ENCODE measurements around the gene STOX2.

STOX2 gene, protein sequence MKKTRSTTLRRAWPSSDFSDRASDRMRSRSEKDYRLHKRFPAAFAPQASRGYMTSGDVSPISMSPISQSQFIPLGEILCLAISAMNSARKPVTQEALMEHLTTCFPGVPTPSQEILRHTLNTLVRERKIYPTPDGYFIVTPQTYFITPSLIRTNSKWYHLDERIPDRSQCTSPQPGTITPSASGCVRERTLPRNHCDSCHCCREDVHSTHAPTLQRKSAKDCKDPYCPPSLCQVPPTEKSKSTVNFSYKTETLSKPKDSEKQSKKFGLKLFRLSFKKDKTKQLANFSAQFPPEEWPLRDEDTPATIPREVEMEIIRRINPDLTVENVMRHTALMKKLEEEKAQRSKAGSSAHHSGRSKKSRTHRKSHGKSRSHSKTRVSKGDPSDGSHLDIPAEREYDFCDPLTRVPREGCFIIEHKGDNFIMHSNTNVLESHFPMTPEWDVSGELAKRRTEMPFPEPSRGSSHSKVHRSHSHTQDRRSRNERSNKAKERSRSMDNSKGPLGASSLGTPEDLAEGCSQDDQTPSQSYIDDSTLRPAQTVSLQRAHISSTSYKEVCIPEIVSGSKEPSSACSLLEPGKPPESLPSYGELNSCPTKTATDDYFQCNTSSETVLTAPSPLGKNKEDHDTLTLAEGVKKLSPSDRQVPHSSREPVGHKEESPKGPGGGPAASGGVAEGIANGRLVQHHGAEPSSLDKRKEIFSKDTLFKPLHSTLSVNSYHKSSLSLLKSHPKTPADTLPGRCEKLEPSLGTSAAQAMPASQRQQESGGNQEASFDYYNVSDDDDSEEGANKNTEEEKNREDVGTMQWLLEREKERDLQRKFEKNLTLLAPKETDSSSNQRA (N-terminal part only)

DNA sequence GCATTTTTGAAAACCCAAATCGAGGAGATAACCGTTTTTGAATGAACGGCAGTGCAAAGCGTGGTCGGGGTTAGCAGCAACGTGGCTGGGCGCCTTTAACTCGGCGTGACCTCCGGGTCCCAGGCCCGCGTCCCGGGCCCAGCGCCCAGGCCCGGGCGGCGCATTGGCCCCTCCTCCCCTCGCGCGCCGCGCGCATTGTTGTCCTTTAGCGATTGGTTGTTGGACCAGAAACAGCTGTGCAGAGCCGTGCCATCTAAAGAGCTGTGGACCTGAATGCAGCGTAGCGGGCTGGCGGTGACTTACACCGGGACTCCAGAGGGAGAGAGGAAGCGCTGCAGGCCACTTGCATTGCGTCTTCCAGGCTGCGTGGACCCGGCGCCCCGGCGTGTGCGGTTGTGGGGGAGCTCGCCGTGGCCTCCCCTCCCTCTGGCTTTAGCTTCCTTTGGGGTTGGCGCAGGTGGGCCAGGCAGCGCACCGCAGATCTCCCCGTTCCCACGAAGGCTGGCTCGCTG lies at the start of gene STOX2:
Gene STOX2 (plus strand): TSS at position 227 of the 512 bp plus-strand sequence. CDS start 1,484 bp downstream, outside the sequence.
- DNase-seq = no peak

DNA sequence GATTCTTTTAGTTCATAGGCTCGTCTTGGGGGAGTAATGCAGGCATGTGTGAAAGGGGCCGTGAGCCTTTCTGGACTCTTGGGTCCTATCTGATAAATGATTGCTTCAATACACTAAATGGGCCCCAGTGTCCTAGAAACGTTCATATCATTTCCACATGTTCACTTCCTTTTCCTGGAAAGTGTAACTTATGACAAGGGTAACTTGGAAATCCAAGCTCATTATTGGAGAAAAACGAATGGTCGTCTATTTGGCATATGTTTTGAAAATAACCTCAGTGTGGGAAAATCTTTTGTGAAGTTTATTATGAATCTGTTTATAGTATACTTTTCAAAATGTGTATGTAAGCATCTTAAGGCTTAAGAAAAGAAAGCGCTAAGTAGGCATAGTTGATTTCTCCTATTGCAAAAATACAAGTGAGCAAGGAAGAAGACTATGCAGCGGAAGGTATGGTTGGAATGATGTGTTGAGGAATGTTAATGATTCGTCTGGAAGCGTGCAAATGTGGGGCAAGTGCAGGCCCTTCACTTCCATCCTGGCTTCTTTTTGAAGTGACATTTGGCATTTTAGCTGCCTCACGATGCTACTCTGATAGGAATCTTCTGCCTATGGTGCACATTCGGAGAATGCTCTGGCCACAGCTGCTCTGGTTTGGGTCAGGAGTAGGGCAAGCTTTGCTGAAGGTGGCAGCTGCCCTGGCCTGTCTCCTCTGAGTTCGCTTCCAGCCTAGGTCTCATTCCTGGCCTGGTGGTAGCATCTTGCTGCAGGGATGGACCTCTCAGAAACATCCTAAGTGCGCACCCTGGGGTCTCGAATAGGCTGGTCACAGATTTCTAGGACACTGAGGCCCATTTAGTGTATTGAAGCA lies 49.5 kb upstream of the STOX2 start:
- DNase-seq = no peak

DNA sequence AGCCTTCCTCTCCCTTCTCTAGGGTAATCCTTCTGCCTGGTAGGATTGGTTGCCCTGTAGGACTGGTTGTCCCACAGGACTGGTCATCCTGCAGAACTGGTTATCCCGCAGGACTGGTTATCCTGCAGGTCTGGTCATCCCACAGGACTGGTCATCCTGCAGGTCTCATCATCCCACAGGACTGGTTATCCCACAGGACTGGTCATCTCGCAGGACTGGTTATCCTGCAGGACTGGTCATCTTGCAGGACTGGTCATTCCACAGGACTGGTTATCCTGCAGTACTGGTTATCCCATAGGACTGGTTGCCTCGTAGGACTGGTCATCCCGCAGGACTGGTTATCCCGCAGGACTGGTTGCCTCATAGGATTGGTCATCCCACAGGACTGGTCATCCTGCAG lies 48.1 kb upstream of the STOX2 start:
- no peak for DNase-seq

- no peak for DNase-seq
Observed at GRCh38 chr4:183858011-183858615, 47.0 kb upstream of the STOX2 start.

GRCh38 chr4:183860119-183860518 lies 45.0 kb upstream of the STOX2 start:
- DNase-seq = no peak

- no peak for DNase-seq
Observed at GRCh38 chr4:183860731-183861130, 44.4 kb upstream of the STOX2 start.

DNA sequence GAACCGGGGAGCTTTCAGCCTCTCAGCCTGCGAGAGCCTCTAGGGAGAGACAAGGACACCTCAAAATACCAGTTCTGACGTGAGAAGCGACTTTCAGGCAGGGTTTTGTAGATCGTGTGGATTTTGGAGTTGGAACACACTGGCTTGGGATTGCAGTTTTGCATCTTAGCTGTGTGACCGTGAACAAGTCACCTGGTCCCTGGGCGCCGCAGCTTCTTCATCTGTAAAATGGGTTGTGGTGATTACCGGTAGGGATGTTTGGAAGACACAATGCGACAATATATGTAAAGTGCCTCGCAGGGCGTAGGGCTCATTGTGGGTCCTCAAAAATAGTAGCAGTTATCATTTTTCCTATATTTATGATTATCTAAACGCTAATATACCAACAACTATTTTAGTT lies 43.7 kb upstream of the STOX2 start:
- no peak for DNase-seq

DNA sequence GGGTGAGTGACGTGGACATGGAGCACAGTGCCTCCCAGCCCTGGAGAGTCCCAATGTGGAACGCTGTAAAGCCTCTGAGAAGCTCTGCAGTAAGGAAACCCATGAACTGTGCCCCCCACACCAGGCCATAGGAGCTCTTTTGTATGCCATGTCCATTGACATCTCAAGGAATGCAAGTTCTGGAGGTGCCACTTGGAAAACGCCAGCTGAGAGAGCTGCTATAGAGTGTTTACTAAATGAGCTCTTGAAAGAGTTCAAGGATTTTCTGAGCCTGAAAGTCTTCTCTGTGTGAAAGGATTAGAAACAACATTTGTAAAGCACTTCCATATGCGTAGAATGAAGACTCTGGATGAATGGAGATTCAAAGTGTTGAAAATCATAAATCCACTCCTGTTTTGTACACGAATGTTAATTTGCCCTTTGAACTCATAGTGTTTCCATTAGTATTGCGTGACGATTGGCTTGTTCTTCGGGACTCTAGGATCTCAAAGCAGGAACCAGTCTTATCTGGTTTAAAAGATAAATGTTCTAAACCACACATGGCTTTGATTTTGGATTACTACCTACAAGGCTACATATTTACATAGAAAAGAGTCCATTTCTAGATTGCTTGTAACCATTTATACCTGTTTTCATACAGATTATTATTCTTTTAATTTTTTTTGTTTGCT lies 41.8 kb upstream of the STOX2 start:
- DNase-seq = no peak

DNA sequence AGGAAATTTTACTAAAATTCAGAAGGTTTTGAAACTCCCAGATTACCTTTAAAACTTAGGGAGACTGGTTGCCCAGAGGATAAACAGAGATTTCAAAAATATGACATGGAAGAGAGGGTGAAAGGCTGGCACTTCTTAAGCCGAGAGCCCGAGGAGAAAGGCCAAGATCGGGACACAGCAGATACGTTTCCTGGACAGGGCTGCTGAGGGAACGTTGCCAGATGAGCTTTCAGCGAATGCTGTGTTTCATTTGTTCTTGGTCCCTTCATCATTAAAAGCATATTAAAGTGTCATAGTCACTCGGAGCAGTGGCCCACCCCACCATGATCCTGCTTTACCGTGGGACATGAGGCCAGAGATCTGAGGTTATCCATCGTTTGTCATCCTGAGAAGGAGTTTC lies 37.9 kb upstream of the STOX2 start:
- no peak for DNase-seq

- no peak for DNase-seq
Observed at GRCh38 chr4:183870997-183871396, 34.1 kb upstream of the STOX2 start.

- no peak for DNase-seq
Observed at GRCh38 chr4:183871581-183871980, 33.5 kb upstream of the STOX2 start.

GRCh38 chr4:183872531-183872930 lies 32.6 kb upstream of the STOX2 start:
- DNase-seq = no peak

DNA sequence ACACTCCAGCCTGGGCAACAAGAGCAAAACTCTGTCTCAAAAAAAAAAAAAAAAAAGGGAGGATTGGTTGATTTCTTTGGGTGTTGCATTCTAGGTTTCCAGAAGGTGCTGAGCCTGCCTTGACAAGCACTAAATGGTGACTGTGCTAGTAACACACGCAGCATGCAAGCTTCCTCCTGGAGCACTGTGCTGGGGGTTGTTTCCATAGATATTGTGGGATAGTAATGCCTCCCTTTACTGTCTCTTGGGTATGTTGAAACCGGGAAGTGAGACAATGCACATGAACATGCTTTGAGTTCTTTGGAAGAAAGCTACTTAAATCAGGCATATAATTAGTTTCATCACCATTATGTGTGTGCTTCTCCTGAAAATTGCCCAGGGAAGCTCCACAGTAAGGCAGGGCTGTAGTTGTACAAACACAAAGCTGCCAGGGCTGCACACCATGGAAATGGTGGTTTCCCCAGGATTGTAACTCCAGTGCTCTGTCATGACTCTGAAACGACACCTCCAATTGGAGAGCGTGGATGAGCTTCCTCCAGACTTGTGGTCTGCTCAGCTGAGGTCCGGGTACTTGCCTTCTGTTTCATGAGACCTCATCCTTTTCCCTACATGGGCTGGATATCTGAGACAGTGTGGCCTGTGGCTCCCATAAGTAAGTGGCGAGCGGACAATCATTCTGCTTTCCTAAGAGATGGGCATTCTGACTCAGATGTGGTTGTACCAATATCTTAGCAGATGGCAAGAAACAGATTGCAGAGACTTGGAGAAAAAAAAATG lies 31.5 kb upstream of the STOX2 start:
- no peak for DNase-seq

DNA sequence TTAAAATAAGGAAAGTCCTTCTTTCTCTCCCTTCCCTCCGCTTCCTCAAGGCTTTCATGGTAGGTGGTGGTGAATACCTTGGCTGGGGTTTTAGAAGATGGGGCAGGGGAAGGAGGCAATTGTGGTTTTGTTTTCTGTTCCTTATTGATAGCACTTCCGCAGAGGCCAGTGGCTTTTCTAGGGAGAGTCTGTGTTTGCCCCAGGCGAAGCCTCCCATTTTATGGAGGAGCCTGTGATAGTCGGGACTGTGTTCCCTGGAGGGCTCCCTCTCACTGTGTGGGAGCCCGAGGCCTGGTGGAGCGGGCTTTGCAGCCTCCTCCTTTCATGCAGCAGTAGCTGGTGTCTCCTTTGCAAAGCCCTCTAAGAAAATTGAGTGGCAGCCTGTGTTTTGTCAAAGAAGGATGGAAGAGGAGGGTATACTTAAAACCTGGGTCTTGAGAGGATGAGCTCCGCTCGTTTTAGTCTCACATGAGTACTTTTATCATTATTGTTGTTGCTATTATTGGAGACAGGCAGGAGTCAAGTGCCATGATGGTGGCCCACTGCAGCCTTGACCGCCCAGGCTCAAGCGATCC lies 29.8 kb upstream of the STOX2 start:
- peak; percentile 8 for DNase-seq

DNA sequence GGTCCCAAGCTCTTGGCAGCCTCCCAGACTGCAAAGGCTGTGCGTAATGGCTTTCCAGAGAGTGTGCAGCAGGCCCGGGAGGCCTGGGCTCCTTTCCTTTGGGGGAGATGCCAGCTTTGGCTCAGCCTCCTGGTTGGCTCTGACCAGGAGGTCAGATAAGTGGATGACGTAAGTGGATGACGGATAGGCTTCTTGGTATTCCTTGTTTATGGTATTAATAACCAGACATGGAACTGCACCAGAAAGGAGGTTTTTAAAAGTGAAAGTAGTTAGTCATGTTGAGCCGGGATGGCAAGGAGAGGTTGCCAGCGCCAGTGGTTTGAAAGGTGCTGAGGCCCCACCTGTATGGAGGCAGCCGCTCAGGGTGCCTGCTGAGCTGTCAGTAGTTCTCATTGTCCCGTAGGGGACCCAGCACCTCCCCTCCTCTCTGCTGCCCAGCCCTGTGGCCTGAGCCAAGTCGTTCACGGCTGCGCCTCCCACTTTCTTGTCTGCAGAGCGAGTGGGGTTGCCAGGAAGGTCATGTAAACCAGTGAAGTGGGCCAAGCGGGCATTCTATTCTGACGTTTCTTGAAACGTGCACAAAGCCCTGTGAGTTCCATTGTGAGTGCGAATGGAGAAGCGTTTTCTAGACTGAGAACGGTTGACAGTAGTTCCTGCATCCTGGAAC lies 28.7 kb upstream of the STOX2 start:
- DNase-seq = no peak

DNA sequence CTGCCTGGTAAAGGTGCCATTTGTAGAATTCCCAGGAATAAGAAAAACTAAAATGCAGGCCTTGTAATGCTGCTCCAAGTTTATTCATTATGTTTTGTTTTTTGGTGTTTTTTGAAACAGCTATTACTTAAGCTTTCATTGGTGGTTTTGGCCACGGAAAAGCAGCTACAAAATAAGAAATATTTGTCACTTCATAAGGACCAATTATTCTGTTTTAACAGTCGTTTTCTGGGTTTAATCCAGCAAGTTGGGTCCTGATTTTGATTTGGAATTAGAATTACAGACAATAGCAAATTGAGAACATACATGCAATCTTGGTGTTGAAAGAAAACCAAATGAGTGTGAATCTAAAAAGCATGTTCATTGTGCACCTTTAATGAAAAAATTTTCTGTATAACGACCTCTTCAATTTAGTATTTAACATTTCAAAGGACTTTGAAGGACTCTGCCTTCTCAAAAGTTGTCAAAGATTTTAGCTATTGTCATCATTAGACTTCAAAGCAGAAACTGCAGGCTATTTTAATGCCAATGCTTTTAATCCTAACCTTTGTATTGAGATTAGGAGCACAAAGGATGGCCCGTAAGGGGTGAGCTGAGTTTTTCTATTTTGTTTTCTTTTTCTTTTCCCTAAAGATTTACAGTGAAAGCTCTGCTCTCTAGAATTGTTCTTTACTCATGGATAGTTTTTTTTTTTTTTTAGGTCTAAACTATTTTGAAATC lies 26.7 kb upstream of the STOX2 start:
- DNase-seq = no peak

- no peak for DNase-seq
Observed at GRCh38 chr4:183885205-183885720, 19.8 kb upstream of the STOX2 start.

DNA sequence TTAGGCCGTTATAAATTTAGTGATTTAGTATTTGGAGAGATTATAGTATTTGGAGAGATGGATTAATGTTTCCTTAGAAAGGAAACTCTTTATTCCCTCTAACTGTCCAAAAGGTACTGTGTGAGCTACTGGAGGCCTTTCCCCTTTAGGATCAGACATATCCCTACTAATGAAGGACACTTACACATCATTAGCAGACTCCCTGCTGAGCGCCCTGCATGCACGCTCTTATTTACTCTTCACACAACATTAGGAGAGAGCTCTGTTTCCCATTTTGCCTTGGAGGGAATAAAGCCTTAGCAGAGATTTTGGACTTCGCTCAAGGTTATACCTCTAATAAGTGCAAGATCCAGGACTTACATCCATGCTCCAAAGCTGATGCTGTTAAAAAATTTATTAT lies 17.8 kb upstream of the STOX2 start:
- no peak for DNase-seq

- no peak for DNase-seq
Observed at GRCh38 chr4:183888564-183888963, 16.5 kb upstream of the STOX2 start.
